GM18520 (cell line): ENCODE results near the gene NDUFS1.
"Not testable (repeated sequence)": the region's sequence is repeated elsewhere in the genome, so short reads cannot be mapped to it uniquely, and the experiment has no call there.

Experiments used
- ATAC-seq: cut with Tn5 transposase; IDR thresholded peaks from one replicate; pipeline ENCODE4 v1.9.1; 2021; ENCODE audit not compliant: unreplicated experiment

Gene NDUFS1

GRCh38 chr2:206159346-206160124 is at the start of gene NDUFS1, which contains the start of gene EEF1B2:
Gene NDUFS1, minus strand, starts transcription at chr2:206159444. Its CDS starts 5,766 bp downstream, at chr2:206153678.
Gene EEF1B2, plus strand, starts transcription at chr2:206159895. Its CDS starts 85 bp downstream, at chr2:206159980.
- ATAC-seq: peak; percentile 90

- ATAC-seq: no peak
These were observed 49.7 kb upstream of the NDUFS1 start for GRCh38 chr2:206208900-206209299.

GRCh38 chr2:206207316-206207715 is 48.1 kb upstream of the NDUFS1 start:
- ATAC-seq: not testable (repeated sequence)

- no peak for ATAC-seq
These were observed 45.5 kb upstream of the NDUFS1 start for GRCh38 chr2:206204710-206205109.

GRCh38 chr2:206203331-206203730 is 44.1 kb upstream of the NDUFS1 start:
- ATAC-seq: no peak

- ATAC-seq: no peak
These were observed 43.2 kb upstream of the NDUFS1 start for GRCh38 chr2:206202446-206202845.

- ATAC-seq: no peak
These were observed 42.0 kb upstream of the NDUFS1 start for GRCh38 chr2:206201075-206201848.

- no peak for ATAC-seq
These were observed 39.4 kb upstream of the NDUFS1 start for GRCh38 chr2:206198677-206199076.

GRCh38 chr2:206193671-206194357 is 34.6 kb upstream of the NDUFS1 start:
- ATAC-seq: no peak

- ATAC-seq: no peak
These were observed 32.9 kb upstream of the NDUFS1 start for GRCh38 chr2:206192157-206192556.

GRCh38 chr2:206190689-206191088 is 31.4 kb upstream of the NDUFS1 start:
- ATAC-seq: no peak

- ATAC-seq: no peak
These were observed 30.9 kb upstream of the NDUFS1 start for GRCh38 chr2:206190111-206190510.

- no peak for ATAC-seq
These were observed 30.4 kb upstream of the NDUFS1 start for GRCh38 chr2:206189691-206190090.

GRCh38 chr2:206181526-206181925 is 22.3 kb upstream of the NDUFS1 start:
- not testable (repeated sequence) for ATAC-seq

GRCh38 chr2:206176901-206177300 is 17.7 kb upstream of the NDUFS1 start:
- ATAC-seq: no peak

GRCh38 chr2:206176121-206176520 is 16.9 kb upstream of the NDUFS1 start:
- no peak for ATAC-seq

GRCh38 chr2:206173147-206173546 is 13.9 kb upstream of the NDUFS1 start:
- no peak for ATAC-seq

GRCh38 chr2:206171624-206172397 is 12.6 kb upstream of the NDUFS1 start:
- ATAC-seq: not testable (repeated sequence)

- not testable (repeated sequence) for ATAC-seq
These were observed 9.0 kb upstream of the NDUFS1 start for GRCh38 chr2:206168230-206168629.

- ATAC-seq: no peak
These were observed 5.1 kb upstream of the NDUFS1 start for GRCh38 chr2:206164261-206164862.
